IMR-90 (cell line): ENCODE data around the gene NOL12.

Experiments
- BHLHE40 ChIP-seq: fragments of 150-350 bp; IDR thresholded peaks from 2 replicates; pipeline ENCODE4 v1.6.1; 2016; ENCODE audit warnings: mild to moderate bottlenecking, low read depth, low read length
- CEBPB ChIP-seq: IDR thresholded peaks from 2 replicates; pipeline ENCODE4 v1.6.1; 2012; ENCODE audit warnings: low read depth, low read length, improper control_type of control experiment
- FOS ChIP-seq: fragments of 150-350 bp; IDR thresholded peaks from 2 replicates; pipeline ENCODE4 v1.6.1; 2016; ENCODE audit warnings: low read depth, low read length
- MAFK ChIP-seq: IDR thresholded peaks from 2 replicates; pipeline ENCODE4 v1.6.1; 2012; ENCODE audit warnings: low read depth, low read length, improper control_type of control experiment
- MAZ ChIP-seq: IDR thresholded peaks from 2 replicates; pipeline ENCODE4 v1.6.1; 2012; ENCODE audit warnings: low read depth, mild to moderate bottlenecking, low read length, improper control_type of control experiment, moderate library complexity, borderline replicate concordance
- MXI1 ChIP-seq: IDR thresholded peaks from 2 replicates; pipeline ENCODE4 v1.6.1; 2012; ENCODE audit warnings: low read depth, mild to moderate bottlenecking, low read length, moderate library complexity, borderline replicate concordance
- POLR2A ChIP-seq: IDR thresholded peaks from 2 replicates; pipeline ENCODE4 v1.6.1; 2012; ENCODE audit warnings: mild to moderate bottlenecking, low read depth, low read length
- RAD21 ChIP-seq: IDR thresholded peaks from 2 replicates; pipeline ENCODE4 v1.6.1; 2012; ENCODE audit warnings: low read length, improper control_type of control experiment
- RCOR1 ChIP-seq: IDR thresholded peaks from 2 replicates; pipeline ENCODE4 v1.6.1; 2012; ENCODE audit warnings: mild to moderate bottlenecking, low read length, improper control_type of control experiment; ENCODE audit not compliant: insufficient replicate concordance
- RFX5 ChIP-seq: IDR thresholded peaks from 2 replicates; pipeline ENCODE4 v1.8.0; 2012; ENCODE audit warnings: low read depth, mild to moderate bottlenecking, low read length, moderate library complexity
- SMC3 ChIP-seq: fragments of 150-350 bp; IDR thresholded peaks from 2 replicates; pipeline ENCODE4 v1.6.1; 2016; ENCODE audit warnings: low read depth, mild to moderate bottlenecking, antibody characterized with exemption, low read length, moderate library complexity
- TF ChIP-seq, protein P1 (sequence below): conservative IDR thresholded peaks from 2 replicates; pipeline ENCODE4 v1.5.1; 2012; ENCODE audit warnings: mild to moderate bottlenecking, low read depth, low read length, improper control_type of control experiment
- TF ChIP-seq, protein P2 (sequence below): fragments of 150-350 bp; IDR thresholded peaks from 2 replicates; pipeline ENCODE4 v1.6.1; 2016; ENCODE audit warnings: low read depth, mild to moderate bottlenecking, low read length, moderate library complexity, borderline replicate concordance
- TF ChIP-seq, protein P3 (sequence below): fragments of 150-350 bp; IDR thresholded peaks from 2 replicates; pipeline ENCODE4 v1.6.1; 2017; ENCODE audit warnings: mild to moderate bottlenecking, antibody characterized with exemption, low read length, low read depth

DNA sequence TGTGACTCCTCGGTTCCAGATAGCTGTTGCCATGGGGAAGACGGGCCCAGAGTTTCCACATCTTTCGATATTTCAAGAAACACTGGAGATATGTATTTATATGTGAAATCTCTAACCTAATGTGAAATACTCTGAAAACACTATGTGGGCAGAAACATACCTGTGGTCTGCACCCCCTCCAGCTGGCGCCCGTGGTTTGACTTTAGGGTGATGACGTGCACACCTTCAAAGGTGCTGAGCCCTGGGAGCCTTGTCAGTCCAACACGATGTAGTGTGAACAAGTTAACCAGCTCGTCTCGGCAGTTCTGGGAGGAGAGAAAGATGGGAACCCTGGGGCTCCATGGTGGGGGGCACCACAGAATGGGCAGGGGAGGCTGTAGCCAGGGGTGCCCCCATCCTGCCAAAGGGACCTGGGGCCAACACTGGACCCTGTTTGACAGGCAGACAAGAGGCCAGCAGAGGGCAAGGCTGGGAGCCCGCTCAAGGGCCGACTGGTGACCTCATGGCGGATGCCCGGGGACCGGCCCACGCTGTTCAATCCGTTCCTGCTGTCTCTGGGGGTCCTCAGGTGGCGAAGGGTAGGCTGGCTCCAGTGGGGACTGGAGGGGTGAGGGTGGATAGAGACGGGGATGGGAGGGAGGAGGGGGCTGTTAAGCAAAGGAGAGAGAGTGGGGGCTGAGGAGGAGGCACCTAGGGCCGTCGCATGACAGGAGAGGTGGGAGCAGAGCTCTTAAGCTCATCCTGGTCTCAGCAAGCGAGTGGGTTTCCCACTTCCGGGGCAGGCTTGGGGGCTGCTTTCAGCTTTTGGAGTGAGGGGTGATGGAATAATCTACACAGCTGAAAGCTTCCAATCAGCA, 54.5 kb downstream of the NOL12 start:
- TF ChIP-seq, protein P1, sequence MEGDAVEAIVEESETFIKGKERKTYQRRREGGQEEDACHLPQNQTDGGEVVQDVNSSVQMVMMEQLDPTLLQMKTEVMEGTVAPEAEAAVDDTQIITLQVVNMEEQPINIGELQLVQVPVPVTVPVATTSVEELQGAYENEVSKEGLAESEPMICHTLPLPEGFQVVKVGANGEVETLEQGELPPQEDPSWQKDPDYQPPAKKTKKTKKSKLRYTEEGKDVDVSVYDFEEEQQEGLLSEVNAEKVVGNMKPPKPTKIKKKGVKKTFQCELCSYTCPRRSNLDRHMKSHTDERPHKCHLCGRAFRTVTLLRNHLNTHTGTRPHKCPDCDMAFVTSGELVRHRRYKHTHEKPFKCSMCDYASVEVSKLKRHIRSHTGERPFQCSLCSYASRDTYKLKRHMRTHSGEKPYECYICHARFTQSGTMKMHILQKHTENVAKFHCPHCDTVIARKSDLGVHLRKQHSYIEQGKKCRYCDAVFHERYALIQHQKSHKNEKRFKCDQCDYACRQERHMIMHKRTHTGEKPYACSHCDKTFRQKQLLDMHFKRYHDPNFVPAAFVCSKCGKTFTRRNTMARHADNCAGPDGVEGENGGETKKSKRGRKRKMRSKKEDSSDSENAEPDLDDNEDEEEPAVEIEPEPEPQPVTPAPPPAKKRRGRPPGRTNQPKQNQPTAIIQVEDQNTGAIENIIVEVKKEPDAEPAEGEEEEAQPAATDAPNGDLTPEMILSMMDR = no peak
- TF ChIP-seq MXI1 = no peak
- TF ChIP-seq POLR2A = no peak
- TF ChIP-seq FOS = no peak
- TF ChIP-seq MAFK = no peak
- TF ChIP-seq, protein P2, sequence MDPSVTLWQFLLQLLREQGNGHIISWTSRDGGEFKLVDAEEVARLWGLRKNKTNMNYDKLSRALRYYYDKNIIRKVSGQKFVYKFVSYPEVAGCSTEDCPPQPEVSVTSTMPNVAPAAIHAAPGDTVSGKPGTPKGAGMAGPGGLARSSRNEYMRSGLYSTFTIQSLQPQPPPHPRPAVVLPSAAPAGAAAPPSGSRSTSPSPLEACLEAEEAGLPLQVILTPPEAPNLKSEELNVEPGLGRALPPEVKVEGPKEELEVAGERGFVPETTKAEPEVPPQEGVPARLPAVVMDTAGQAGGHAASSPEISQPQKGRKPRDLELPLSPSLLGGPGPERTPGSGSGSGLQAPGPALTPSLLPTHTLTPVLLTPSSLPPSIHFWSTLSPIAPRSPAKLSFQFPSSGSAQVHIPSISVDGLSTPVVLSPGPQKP = no peak
- TF ChIP-seq SMC3 = no peak
- no peak for TF ChIP-seq RCOR1
- no peak for TF ChIP-seq RAD21
- no peak for TF ChIP-seq MAZ
- no peak for TF ChIP-seq RFX5
- TF ChIP-seq, protein P3, sequence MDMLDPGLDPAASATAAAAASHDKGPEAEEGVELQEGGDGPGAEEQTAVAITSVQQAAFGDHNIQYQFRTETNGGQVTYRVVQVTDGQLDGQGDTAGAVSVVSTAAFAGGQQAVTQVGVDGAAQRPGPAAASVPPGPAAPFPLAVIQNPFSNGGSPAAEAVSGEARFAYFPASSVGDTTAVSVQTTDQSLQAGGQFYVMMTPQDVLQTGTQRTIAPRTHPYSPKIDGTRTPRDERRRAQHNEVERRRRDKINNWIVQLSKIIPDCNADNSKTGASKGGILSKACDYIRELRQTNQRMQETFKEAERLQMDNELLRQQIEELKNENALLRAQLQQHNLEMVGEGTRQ = no peak
- no peak for TF ChIP-seq BHLHE40
- TF ChIP-seq CEBPB = no peak
